HG03066 (cell line): ENCODE data around the gene TCP1.
"Not testable (repeated sequence)": the region's sequence is repeated elsewhere in the genome, so short reads cannot be mapped to it uniquely, and the experiment has no call there.

Source experiments
- ATAC-seq: cut with Tn5 transposase; IDR thresholded peaks from one replicate; pipeline ENCODE4 v1.9.1; 2021; ENCODE audit warnings: low read depth; ENCODE audit not compliant: unreplicated experiment

Gene TCP1

GRCh38 chr6:159745081-159745480 lies 44.3 kb downstream of the TCP1 start:
- no peak for ATAC-seq

- no peak for ATAC-seq
Measured at GRCh38 chr6:159742165-159742564, 47.2 kb downstream of the TCP1 start.

GRCh38 chr6:159739341-159739740 lies 50.1 kb downstream of the TCP1 start:
- ATAC-seq = no peak

- ATAC-seq = no peak
Measured at GRCh38 chr6:159736908-159737307, 52.5 kb downstream of the TCP1 start.

GRCh38 chr6:159733395-159733794 lies 56.0 kb downstream of the TCP1 start:
- ATAC-seq = not testable (repeated sequence)

- not testable (repeated sequence) for ATAC-seq
Measured at GRCh38 chr6:159732550-159732949, 56.9 kb downstream of the TCP1 start.

- no peak for ATAC-seq
Measured at GRCh38 chr6:159730332-159730676, 59.1 kb downstream of the TCP1 start.

GRCh38 chr6:159729598-159730331 lies 59.6 kb downstream of the TCP1 start:
- ATAC-seq = no peak

GRCh38 chr6:159728531-159728964 lies 60.9 kb downstream of the TCP1 start:
- ATAC-seq = no peak
